GM10266 (cell line): ENCODE data around the gene MKRN2OS.

Source experiments
- DNase-seq: peaks from one replicate; pipeline ENCODE4 v3.0.0; 2012; ENCODE audit errors: extremely low spot score
- CTCF ChIP-seq: IDR thresholded peaks from 2 replicates; pipeline ENCODE4 v1.5.1; 2012; ENCODE audit warnings: mild to moderate bottlenecking, low read depth; ENCODE audit not compliant: control insufficient read depth, insufficient read depth; ENCODE audit errors: missing control alignments

Gene MKRN2OS, protein sequence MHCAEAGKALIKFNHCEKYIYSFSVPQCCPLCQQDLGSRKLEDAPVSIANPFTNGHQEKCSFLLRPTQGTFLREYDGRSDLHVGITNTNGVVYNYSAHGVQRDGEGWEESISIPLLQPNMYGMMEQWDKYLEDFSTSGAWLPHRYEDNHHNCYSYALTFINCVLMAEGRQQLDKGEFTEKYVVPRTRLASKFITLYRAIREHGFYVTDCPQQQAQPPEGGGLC

GRCh38 chr3:12545473-12545791 is at the start of gene MKRN2OS:
Gene MKRN2OS, minus strand, starts transcription at chr3:12545499. Its CDS starts 35 bp downstream, at chr3:12545464.
- no peak for DNase-seq
- no peak for TF ChIP-seq CTCF

DNA sequence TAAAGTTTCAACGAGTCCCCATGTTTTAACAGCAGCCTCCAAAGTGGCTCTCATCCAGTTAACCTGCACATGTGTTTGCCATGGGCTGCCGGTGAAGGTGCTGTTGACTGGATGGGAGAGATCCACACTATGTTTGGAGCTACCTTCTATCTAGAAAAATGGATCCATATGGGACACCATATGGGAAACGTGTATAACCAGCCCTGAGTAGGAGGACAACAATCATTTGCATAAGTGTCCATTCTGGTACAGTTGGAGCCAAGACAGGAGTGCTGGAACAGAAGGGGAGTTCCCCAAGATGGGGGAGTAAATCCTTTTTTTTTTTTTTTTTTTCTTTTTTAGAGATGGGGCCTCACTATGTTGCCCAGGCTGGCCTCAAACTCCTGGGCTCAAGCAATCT is 48.2 kb upstream of the MKRN2OS start:
- no peak for TF ChIP-seq CTCF
- DNase-seq: no peak

DNA sequence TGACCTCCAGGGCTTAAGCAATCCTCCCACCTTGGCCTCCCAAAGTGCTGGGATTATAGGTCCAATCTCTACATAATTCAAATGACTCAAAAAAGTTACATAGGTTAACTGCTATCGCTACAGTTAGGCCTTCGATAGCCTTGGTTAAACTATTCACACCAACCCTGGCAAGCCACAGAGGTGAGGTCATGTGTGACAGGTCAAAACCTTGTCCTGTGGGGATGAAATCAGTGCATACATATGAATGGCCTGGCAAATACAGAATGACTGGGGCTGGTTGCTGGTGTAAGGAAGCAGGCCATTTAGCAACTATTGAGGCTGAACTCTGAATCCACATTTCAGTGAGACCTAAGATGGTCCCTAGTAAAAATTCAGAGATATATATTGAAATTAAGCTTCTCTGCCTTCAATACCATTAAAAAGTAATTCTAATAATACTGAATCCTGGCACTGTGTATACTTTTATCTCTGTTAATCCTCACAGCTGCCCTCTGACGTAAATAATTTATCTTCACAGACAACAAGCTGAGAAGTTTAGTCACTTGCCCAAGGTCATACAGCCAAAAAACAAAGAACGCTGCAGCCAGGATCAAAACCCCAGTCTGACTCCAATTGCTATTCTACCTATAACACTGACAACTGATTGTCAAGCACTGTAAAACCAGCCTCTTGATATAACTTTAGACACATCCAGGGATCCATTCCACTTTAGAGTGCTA is 46.9 kb upstream of the MKRN2OS start:
- no peak for TF ChIP-seq CTCF

DNA sequence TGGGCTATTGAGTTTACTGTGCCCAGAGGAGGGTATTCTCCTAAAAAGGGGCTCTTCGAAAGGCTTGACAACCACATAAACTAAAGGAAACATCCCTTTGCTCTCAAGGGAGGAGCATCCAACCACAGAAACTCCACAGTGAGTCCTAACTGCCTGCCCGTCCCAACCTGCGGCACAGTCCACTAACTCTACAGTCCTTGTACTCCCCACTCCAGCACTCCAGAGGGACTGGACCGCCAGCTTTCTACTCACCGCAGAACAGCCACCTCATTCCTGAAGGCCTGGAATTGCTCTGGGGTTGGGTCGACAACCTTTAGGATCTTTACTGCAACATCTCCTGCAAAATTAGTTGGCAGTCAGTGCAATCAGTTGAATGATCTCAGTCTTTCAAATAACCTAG is 46.2 kb upstream of the MKRN2OS start:
- TF ChIP-seq CTCF: no peak
- DNase-seq: no peak

More for the DNA sequence above, 46.9 kb upstream of the MKRN2OS start:
- DNase-seq: no peak

GRCh38 chr3:12590096-12590495 is 44.8 kb upstream of the MKRN2OS start:
- no peak for TF ChIP-seq CTCF
- no peak for DNase-seq

- DNase-seq: no peak
- no peak for TF ChIP-seq CTCF
These were observed 43.0 kb upstream of the MKRN2OS start for GRCh38 chr3:12588039-12589009.

- no peak for DNase-seq
- TF ChIP-seq CTCF: no peak
These were observed 41.1 kb upstream of the MKRN2OS start for GRCh38 chr3:12586403-12586802.
